PFSK-1 (cell line): ENCODE results near the gene PHRF1.

Experiments used
- FOXP2 ChIP-seq: optimal IDR thresholded peaks from 2 replicates; pipeline ENCODE3; 2011; ENCODE audit warnings: borderline replicate concordance, control low read depth, inconsistent platforms; ENCODE audit not compliant: insufficient read depth; ENCODE audit errors: extremely low read length, extremely low read depth
- POLR2AphosphoS5 ChIP-seq: IDR thresholded peaks from 2 replicates; pipeline ENCODE4 v1.6.1; 2012; ENCODE audit warnings: low read depth, mild to moderate bottlenecking, control low read depth, low read length, moderate library complexity
- SIN3A ChIP-seq: IDR thresholded peaks from 2 replicates; pipeline ENCODE4 v1.6.1; 2012; ENCODE audit warnings: mild to moderate bottlenecking, low read length, moderate library complexity, borderline replicate concordance; ENCODE audit not compliant: insufficient read depth
- TAF1 ChIP-seq: IDR thresholded peaks from 2 replicates; pipeline ENCODE4 v1.6.1; 2012; ENCODE audit warnings: low read length, control low read depth, borderline replicate concordance; ENCODE audit not compliant: insufficient read depth
- TF ChIP-seq, protein P1 (sequence below), 2 experiments: IDR thresholded peaks; 2 replicates each; pipeline versions ENCODE4 v1.6.1 to v1.8.0; 2011 to 2012; ENCODE audit warnings: low read depth in 2 of 2, low read length in 2 of 2, control low read depth in 1 of 2, inconsistent platforms in 1 of 2, mild to moderate bottlenecking in 1 of 2, moderate library complexity in 1 of 2; ENCODE audit not compliant: insufficient read depth in 1 of 2

The PHRF1 gene

GRCh38 chr11:587546-587945, 11.3 kb downstream of the PHRF1 start:
- TF ChIP-seq TAF1 (no peak), POLR2AphosphoS5 (no peak), SIN3A (no peak), FOXP2 (no peak)
- TF ChIP-seq, protein P1, sequence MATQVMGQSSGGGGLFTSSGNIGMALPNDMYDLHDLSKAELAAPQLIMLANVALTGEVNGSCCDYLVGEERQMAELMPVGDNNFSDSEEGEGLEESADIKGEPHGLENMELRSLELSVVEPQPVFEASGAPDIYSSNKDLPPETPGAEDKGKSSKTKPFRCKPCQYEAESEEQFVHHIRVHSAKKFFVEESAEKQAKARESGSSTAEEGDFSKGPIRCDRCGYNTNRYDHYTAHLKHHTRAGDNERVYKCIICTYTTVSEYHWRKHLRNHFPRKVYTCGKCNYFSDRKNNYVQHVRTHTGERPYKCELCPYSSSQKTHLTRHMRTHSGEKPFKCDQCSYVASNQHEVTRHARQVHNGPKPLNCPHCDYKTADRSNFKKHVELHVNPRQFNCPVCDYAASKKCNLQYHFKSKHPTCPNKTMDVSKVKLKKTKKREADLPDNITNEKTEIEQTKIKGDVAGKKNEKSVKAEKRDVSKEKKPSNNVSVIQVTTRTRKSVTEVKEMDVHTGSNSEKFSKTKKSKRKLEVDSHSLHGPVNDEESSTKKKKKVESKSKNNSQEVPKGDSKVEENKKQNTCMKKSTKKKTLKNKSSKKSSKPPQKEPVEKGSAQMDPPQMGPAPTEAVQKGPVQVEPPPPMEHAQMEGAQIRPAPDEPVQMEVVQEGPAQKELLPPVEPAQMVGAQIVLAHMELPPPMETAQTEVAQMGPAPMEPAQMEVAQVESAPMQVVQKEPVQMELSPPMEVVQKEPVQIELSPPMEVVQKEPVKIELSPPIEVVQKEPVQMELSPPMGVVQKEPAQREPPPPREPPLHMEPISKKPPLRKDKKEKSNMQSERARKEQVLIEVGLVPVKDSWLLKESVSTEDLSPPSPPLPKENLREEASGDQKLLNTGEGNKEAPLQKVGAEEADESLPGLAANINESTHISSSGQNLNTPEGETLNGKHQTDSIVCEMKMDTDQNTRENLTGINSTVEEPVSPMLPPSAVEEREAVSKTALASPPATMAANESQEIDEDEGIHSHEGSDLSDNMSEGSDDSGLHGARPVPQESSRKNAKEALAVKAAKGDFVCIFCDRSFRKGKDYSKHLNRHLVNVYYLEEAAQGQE (IDR thresholded peaks at IDR 0.05; ENCODE audit: insufficient read depth in 1 of 2, low read depth in 2 of 2, low read length in 2 of 2): no peak

- TF ChIP-seq, protein P1 (IDR thresholded peaks at IDR 0.05; ENCODE audit: insufficient read depth in 1 of 2, low read depth in 2 of 2, low read length in 2 of 2): no peak
- no peak for TF ChIP-seq TAF1
- TF ChIP-seq SIN3A: no peak
- TF ChIP-seq FOXP2: no peak
- TF ChIP-seq POLR2AphosphoS5: no peak
These were observed 11.7 kb downstream of the PHRF1 start for GRCh38 chr11:587978-588380.

GRCh38 chr11:589798-590197, 13.5 kb downstream of the PHRF1 start:
- TF ChIP-seq FOXP2: no peak
- TF ChIP-seq SIN3A: no peak
- no peak for TF ChIP-seq POLR2AphosphoS5
- TF ChIP-seq, protein P1 (IDR thresholded peaks at IDR 0.05; ENCODE audit: insufficient read depth in 1 of 2, low read depth in 2 of 2, low read length in 2 of 2): no peak
- TF ChIP-seq TAF1: no peak

- TF ChIP-seq SIN3A (no peak), FOXP2 (no peak), TAF1 (no peak), POLR2AphosphoS5 (no peak)
- TF ChIP-seq, protein P1 (IDR thresholded peaks at IDR 0.05; ENCODE audit: insufficient read depth in 1 of 2, low read depth in 2 of 2, low read length in 2 of 2): no peak
These were observed 14.7 kb downstream of the PHRF1 start for GRCh38 chr11:590997-591396.

DNA sequence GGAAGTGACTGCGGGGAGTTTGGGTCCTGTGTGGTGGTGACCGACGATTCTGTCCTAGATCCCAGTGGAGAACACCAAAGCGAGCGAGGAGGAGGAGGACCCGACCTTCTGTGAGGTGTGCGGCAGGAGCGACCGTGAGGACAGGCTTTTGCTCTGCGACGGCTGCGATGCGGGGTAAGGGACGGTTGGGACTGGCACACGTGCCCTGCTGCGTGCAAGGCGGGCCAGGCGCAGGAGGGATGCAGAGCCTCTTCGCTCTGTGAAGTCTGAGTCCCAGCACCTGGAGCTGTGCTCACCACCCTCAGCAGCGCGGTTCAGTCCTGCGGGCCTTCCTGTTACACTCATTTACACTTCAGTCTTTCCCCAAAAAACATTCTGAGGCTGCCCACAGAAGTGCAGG, 16.2 kb downstream of the PHRF1 start:
- TF ChIP-seq, protein P1 (IDR thresholded peaks at IDR 0.05; ENCODE audit: insufficient read depth in 1 of 2, low read depth in 2 of 2, low read length in 2 of 2): no peak
- TF ChIP-seq FOXP2 (no peak), SIN3A (no peak), TAF1 (no peak), POLR2AphosphoS5 (no peak)
